Activated CD8-positive, alpha-beta T cell treated with anti-CD3 and anti-CD28 coated beads, Interleukin-2, amount 10 ng/mL, durations not matched to agents 7 days and 5 days (primary cell): Measurements from ENCODE around the gene GOSR1. TPM values are rescaled to one million over a fixed set of nuclear protein-coding genes. Genes with fewer than 3 reads are reported as not detected.
"Not testable (repeated sequence)": the region's sequence is repeated elsewhere in the genome, so short reads cannot be mapped to it uniquely, and the experiment has no call there.

ENCODE experiments used
- ATAC-seq: fragments of 150-1000 bp; cut with Tn5 transposase; one replicate; pipeline ENCODE4 v1.10.0; 2021; ENCODE audit warnings: moderate library complexity
- CTCF ChIA-PET: fragments of 350-600 bp; sonication (Branson Sonifier 250); formaldehyde crosslinking; loops from one replicate; lab custom pipeline; 2021; ENCODE audit warnings: antibody characterized with exemption; lab: Charles Lee
- POLR2A ChIA-PET: fragments of 350-600 bp; sonication (Branson Sonifier 250); formaldehyde crosslinking; loops from one replicate; lab custom pipeline; 2021; ENCODE audit warnings: antibody characterized with exemption; lab: Charles Lee
- DNase-seq: peaks from one replicate; pipeline ENCODE4 v3.0.0-alpha.2; 2020
- H3K27ac Mint-ChIP-seq: one replicate; pipeline ENCODE4 v1.8.0; 2021; ENCODE audit warnings: mild to moderate bottlenecking, mixed read lengths
- H3K27me3 Mint-ChIP-seq: one replicate; pipeline ENCODE4 v1.8.0; 2021; ENCODE audit warnings: low read depth, mixed read lengths
- H3K36me3 Mint-ChIP-seq: one replicate; pipeline ENCODE4 v1.8.0; 2021; ENCODE audit warnings: low read depth, mixed read lengths
- H3K4me1 Mint-ChIP-seq: one replicate; pipeline ENCODE4 v1.8.0; 2021; ENCODE audit warnings: low read depth, mixed read lengths
- H3K4me3 Mint-ChIP-seq: one replicate; pipeline ENCODE4 v1.8.0; 2021; ENCODE audit warnings: mild to moderate bottlenecking, mixed read lengths
- H3K9me3 Mint-ChIP-seq: one replicate; pipeline ENCODE4 v1.8.0; 2022; ENCODE audit warnings: mixed read lengths; ENCODE audit not compliant: insufficient read depth
- total RNA-seq, 2 experiments: library from RNA; stranded (reverse); gene quantifications; one replicate each; pipeline ENCODE4 v1.2.3, GENCODE V29; 2021

GOSR1 gene
- total RNA-seq, 2 experiments from 2014 or later, result 41.5 to 44.0 TPM

DNA sequence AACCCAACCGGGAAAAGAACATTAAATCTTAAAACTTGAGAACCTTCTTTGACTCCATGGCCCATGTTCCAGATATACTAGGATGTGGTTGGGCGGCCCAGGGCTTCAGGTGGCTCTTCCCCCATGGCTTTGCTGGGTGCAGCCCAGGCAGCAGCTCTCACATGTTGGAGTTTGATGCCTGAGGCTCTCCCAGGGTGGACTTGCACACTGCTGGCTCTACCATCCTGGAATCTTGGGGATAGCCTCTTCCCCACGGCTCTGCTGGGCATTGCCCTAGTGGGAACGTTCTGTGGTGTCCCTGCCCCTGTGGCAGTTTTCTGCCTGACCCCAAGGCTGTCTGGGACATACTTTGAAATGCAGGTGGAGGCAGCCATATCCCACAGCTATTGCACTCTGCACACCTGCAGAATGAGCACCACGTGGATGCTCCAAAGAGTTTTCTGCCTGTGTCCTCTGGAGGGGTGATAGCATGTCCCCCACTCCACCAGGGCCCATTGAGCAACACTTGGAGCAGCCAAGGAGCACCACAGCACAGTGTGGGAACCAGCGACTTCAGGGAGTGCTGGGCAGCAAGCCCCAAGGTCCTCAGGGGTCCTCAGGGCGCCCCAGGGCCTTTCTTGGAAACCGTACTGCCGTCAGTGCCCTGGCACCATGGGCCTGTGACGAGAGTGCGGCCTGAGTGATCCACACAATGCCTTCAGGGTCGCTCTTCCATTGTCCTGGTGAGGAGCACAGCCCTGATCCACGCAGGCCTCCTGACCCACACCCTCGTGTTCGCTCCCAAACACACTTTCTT is 70.8 kb downstream of the GOSR1 start:
- POLR2A ChIA-PET, result no interaction called here
- Mint-ChIP-seq H3K9me3 (no peaks in the 10 kb centered on the region), H3K36me3 (no peaks in the 10 kb centered on the region), H3K27ac (no peak overlapping the region), H3K4me1 (peaks cover 14% of the 10 kb centered on the region), H3K27me3 (peaks cover 3% of the 10 kb centered on the region), H3K4me3 (no peak overlapping the region)
- DNase-seq, result no peak
- ATAC-seq, result no peak
- CTCF ChIA-PET, result no interaction called here

- CTCF ChIA-PET, H3K9me3 Mint-ChIP-seq, H3K4me3 Mint-ChIP-seq, ATAC-seq, H3K36me3 Mint-ChIP-seq, H3K27ac Mint-ChIP-seq, DNase-seq, POLR2A ChIA-PET, H3K27me3 Mint-ChIP-seq: not testable (repeated sequence)
- H3K4me1 Mint-ChIP-seq, result peaks cover 14% of the 10 kb centered on the region
These were observed 72.0 kb downstream of the GOSR1 start for GRCh38 chr17:30549181-30549580.

DNA sequence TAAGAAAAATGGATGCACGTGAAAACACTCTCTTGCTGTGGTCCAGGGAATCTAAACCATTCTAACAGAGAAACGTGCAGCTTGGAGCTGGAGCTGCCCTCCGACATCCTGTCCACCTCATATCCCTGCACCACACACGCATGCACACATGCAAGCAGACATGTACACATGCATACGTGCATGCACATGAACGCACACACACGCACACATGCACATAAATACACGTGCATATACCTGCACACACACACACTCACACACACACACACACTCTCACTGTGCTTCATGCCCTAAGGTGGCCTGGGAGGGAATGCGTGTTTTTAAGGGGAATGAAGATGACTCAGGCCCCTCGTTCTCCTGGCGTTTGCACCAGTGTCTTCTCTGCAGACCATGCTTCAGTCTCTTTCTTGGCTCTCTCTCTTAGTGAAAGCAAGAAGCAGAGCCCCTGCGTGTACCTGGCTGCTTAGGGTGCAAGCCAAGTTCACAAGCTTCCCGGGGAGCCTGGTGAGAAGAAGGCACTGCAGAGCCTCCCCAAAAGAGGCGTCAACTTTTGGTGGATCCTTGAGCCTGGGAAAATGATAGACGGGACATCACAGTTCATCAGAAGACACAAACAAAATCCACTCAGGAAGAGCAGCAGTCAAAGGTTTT is 72.8 kb downstream of the GOSR1 start:
- ATAC-seq (no peak), DNase-seq (no peak)
- H3K36me3 Mint-ChIP-seq, result no peaks in the 10 kb centered on the region
- no peak overlapping the region for H3K4me3 Mint-ChIP-seq
- H3K27me3 Mint-ChIP-seq, result peaks cover 3% of the 10 kb centered on the region
- no peaks in the 10 kb centered on the region for H3K9me3 Mint-ChIP-seq
- H3K27ac Mint-ChIP-seq, result no peak overlapping the region
- ChIA-PET CTCF (no interaction called here), POLR2A (no interaction called here)
- H3K4me1 Mint-ChIP-seq, result peaks cover 14% of the 10 kb centered on the region

DNA sequence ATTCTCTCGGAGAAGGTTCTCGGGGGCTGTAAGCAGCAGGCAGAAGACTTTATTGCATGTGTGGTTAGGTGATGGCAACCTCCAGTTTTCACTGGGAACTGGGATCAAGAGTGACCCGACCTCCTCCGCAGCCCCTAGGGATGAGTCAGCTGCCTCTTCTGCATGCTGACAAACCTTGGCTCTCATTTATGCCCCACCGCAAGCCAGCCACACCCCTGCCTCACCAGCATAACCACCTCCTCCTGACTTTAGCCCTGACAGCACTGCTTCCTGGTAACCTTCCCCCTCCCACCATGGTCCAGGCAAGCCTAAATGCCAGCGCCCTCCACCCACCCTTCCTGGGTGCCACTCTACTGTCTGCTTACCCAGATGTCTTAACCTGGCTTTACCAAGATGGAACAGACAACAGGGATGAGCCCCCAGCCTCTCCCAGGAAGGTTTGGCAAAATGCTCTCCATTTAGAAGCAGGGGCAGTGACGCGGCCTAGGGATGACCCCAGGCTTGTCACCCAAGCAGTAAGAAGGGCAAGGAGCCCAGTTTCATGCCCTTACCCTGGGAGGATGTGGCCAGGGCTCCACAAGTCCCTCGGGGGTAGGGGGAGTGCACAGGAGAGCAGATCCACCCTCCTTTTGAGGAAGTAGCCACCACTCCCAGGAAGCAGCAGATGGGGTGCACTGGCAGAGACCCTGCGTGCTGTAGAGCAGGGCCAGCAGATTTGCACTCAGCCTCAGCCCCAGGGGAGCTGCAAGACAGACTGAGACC is 73.5 kb downstream of the GOSR1 start:
- ChIA-PET CTCF (no interaction called here), POLR2A (no interaction called here)
- no peak for ATAC-seq
- H3K36me3 Mint-ChIP-seq, result no peaks in the 10 kb centered on the region
- peaks cover 14% of the 10 kb centered on the region for H3K4me1 Mint-ChIP-seq
- no peak overlapping the region for H3K4me3 Mint-ChIP-seq
- no peak for DNase-seq
- H3K27ac Mint-ChIP-seq, result no peak overlapping the region
- H3K27me3 Mint-ChIP-seq, result peaks cover 2% of the 10 kb centered on the region
- H3K9me3 Mint-ChIP-seq, result no peaks in the 10 kb centered on the region

DNA sequence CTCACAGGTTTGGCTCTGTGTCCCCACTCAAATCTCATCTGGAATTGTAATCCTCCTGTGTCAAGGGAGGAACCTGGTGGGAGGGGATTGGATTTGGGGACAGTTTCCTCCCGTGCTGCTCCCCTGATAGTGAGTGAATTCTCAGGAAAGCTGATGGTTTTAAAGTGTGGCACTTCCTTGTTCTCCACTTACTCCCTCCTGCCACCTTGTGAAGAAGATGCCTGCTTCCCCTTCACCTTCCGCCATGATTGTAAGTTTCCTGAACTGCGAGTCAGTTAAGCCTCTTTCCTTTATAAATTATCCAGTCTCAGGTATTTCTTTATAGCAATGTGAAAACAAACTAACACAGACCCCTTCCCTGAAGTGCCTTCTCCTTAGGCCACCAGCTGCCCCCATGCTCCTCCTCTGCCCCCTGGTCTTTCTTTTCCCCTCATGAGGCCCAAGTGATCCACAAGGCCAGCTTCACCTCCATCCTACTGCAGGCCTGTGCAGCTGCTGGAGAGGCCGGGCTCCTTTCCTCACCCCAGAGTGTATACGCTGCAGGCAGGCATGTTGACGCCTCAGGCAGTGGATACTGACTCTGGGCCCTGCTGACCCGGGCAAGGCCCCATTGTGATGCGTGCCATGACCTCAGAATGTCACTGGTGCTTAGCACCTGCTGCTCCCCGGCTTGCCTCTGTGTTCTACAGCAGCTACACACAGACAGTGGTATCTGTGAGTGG is 74.2 kb downstream of the GOSR1 start:
- H3K4me3 Mint-ChIP-seq, H3K27me3 Mint-ChIP-seq, POLR2A ChIA-PET, H3K27ac Mint-ChIP-seq, H3K36me3 Mint-ChIP-seq, ATAC-seq, DNase-seq, CTCF ChIA-PET, H3K9me3 Mint-ChIP-seq: not testable (repeated sequence)
- peaks cover 14% of the 10 kb centered on the region for H3K4me1 Mint-ChIP-seq

GRCh38 chr17:30551996-30552339 is 74.8 kb downstream of the GOSR1 start:
- no peak for DNase-seq
- CTCF ChIA-PET, result no interaction called here
- Mint-ChIP-seq H3K36me3 (no peaks in the 10 kb centered on the region), H3K9me3 (no peaks in the 10 kb centered on the region), H3K4me1 (peaks cover 14% of the 10 kb centered on the region), H3K27me3 (no peaks in the 10 kb centered on the region), H3K27ac (no peak overlapping the region), H3K4me3 (no peak overlapping the region)
- POLR2A ChIA-PET, result no interaction called here
- ATAC-seq, result no peak

DNA sequence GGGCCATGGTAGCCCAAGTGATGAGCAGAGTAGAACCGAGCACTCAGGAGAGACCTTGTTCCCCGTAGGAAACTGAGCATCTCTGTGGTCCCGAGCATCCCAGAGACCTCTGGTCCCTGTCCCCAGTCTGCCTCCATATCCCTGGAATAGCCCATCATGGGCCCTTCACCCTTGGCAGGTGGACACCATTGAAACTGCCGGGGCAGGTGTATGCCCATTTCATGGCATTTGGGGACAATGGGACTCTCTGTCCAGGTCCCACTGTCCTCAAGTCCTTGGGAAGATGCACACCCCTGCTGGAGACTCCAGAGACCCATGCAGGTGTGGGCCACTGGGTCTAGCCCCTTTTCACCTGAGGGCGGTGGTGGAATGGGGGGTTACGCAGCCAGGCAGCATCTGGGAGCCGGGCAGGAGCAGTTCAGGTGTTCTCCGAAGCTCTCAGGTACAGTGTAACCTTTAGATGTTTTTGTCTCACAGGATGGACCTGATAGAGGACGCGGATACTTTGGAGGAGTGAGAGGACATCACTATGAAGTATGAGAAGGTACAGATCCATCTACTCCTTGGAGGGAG is 75.9 kb downstream of the GOSR1 start:
- H3K4me1 Mint-ChIP-seq, result peaks cover 14% of the 10 kb centered on the region
- no peak for ATAC-seq

DNA sequence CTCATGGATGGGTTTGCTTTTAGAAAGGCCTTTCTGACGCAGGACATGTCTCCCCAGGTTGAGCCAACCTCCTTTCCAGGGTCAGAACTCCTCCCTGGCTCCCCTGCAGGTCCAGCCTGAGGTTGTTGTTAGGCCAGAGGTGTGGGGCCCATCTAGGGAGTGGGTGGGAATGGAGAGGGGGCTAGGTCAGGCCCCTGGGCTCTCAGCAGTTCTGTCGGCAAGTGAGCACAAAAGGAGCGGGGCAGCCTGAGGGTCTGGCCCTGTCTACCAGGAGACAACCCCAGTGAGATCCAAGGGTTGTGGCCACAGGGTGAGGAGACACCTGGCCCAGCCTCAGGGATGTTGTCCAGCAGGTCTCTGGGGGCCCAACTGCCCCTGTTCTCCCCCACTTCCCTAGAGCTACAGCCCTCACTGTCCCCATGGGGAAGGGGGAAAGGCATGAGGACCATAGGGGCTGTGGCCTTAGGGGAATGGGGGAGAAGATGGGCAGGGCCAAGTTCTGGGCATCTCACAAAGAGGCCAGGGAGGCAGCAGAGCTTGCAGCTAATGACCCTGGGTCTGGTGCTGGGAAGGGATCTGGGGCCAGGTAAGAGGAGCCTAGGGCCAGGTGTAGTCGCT is 76.7 kb downstream of the GOSR1 start:
- CTCF ChIA-PET, result interaction anchor here (1.0 kb wide), 1 partner anchor 77 kb away, joined by 3 read pairs; the partner anchor contains the start of gene GOSR1
- H3K4me3 Mint-ChIP-seq, POLR2A ChIA-PET, H3K9me3 Mint-ChIP-seq, H3K36me3 Mint-ChIP-seq, ATAC-seq, H3K27me3 Mint-ChIP-seq, H3K27ac Mint-ChIP-seq, DNase-seq: not testable (repeated sequence)
- H3K4me1 Mint-ChIP-seq, result peaks cover 14% of the 10 kb centered on the region

More for the DNA sequence above, 75.9 kb downstream of the GOSR1 start:
- no peaks in the 10 kb centered on the region for H3K9me3 Mint-ChIP-seq
- ChIA-PET POLR2A (no interaction called here), CTCF (no interaction called here)
- no peaks in the 10 kb centered on the region for H3K36me3 Mint-ChIP-seq
- H3K4me3 Mint-ChIP-seq, result no peak overlapping the region
- no peak overlapping the region for H3K27ac Mint-ChIP-seq
- H3K27me3 Mint-ChIP-seq, result no peaks in the 10 kb centered on the region
- DNase-seq, result no peak

GRCh38 chr17:30554839-30555751 is 77.9 kb downstream of the GOSR1 start:
- DNase-seq, result no peak
- Mint-ChIP-seq H3K36me3 (no peaks in the 10 kb centered on the region), H3K27me3 (no peaks in the 10 kb centered on the region), H3K4me3 (no peak overlapping the region), H3K4me1 (peaks cover 14% of the 10 kb centered on the region), H3K27ac (no peak overlapping the region), H3K9me3 (no peaks in the 10 kb centered on the region)
- CTCF ChIA-PET, result interaction anchor here (0.8 kb wide), 1 partner anchor 10 kb away, joined by 5 read pairs; no protein-coding TSS in a partner anchor
- no peak for ATAC-seq
- POLR2A ChIA-PET, result no interaction called here

GRCh38 chr17:30555942-30556341 is 78.7 kb downstream of the GOSR1 start:
- peaks cover 5% of the 10 kb centered on the region for H3K4me1 Mint-ChIP-seq
- ChIA-PET POLR2A (no interaction called here), CTCF (interaction anchor here (0.8 kb wide), 1 partner anchor 11 kb away, joined by 5 read pairs; no protein-coding TSS in a partner anchor)
- DNase-seq (no peak), ATAC-seq (no peak)
- H3K9me3 Mint-ChIP-seq, result no peaks in the 10 kb centered on the region
- no peaks in the 10 kb centered on the region for H3K27me3 Mint-ChIP-seq
- H3K4me3 Mint-ChIP-seq, result no peak overlapping the region
- no peak overlapping the region for H3K27ac Mint-ChIP-seq
- H3K36me3 Mint-ChIP-seq, result no peaks in the 10 kb centered on the region
